Liver (tissue), 3 donors: ENCODE data around the gene DAPK2.

Source experiments
- ATF3 ChIP-seq: IDR thresholded peaks from 2 replicates; pipeline ENCODE4 v1.6.1; 2016; ENCODE audit warnings: antibody characterized with exemption
- CTCF ChIP-seq: fragments of 150-350 bp; IDR thresholded peaks from 2 replicates; pipeline ENCODE4 v1.5.1; 2017; ENCODE audit warnings: improper control_type of control experiment, low read depth, low read length; ENCODE audit not compliant: missing input control
- HNF4A ChIP-seq, 2 donors: conservative IDR thresholded peaks; 2 replicates each; pipeline ENCODE4 v1.6.1; 2016; ENCODE audit warnings: antibody characterized with exemption in 2 of 2, mild to moderate bottlenecking in 2 of 2
- MAX ChIP-seq: IDR thresholded peaks from 2 replicates; pipeline ENCODE4 v1.6.1; 2016; ENCODE audit warnings: antibody characterized with exemption
- RAD21 ChIP-seq, 2 donors: IDR thresholded peaks; 2 replicates each; pipeline ENCODE4 v1.6.1; 2016; ENCODE audit warnings: antibody characterized with exemption in 2 of 2, mild to moderate bottlenecking in 2 of 2
- YY1 ChIP-seq: IDR thresholded peaks from 2 replicates; pipeline ENCODE4 v1.6.1; 2016; ENCODE audit warnings: antibody characterized with exemption, mild to moderate bottlenecking
- donor health status: healthy.
- donor health status: healthy.

- TF ChIP-seq CTCF (no peak), YY1 (no peak), ATF3 (no peak), HNF4A (conservative IDR thresholded peaks at IDR 0.05) (no peak), RAD21 (IDR thresholded peaks at IDR 0.05) (no peak), MAX (no peak)
Observed at GRCh38 chr15:63940966-63941620, 105.2 kb downstream of the DAPK2 start.
